H1 (cell line): Measurements from ENCODE around the gene IL5.

Source experiments
- EGR1 ChIP-seq: IDR thresholded peaks from 2 replicates; pipeline ENCODE4 v1.6.1; 2011; ENCODE audit warnings: low read depth, low read length, borderline replicate concordance
- EP300 ChIP-seq, 2 experiments: IDR thresholded peaks; 1 replicate in 1 of 2; 2 replicates in 1 of 2; pipeline ENCODE4 v1.6.1; 2011 to 2012; ENCODE audit warnings: low read depth in 2 of 2, low read length in 2 of 2, mild to moderate bottlenecking in 2 of 2, borderline replicate concordance in 1 of 2, inconsistent platforms in 1 of 2, moderate library complexity in 1 of 2
- EZH2 ChIP-seq: fragments of 200-600 bp; sonication (generic); IDR thresholded peaks from 2 replicates; pipeline ENCODE4 v1.7.1; 2012; ENCODE audit warnings: low read depth, mild to moderate bottlenecking, moderate library complexity, low read length, inconsistent platforms; ENCODE audit not compliant: severe bottlenecking
- HDAC6 ChIP-seq: IDR thresholded peaks from one replicate; pipeline ENCODE4 v1.7.1; 2012; ENCODE audit warnings: low read depth, mild to moderate bottlenecking, inconsistent platforms, low read length, moderate library complexity
- POLR2A ChIP-seq, 2 experiments: IDR thresholded peaks; 1 replicate in 1 of 2; 2 replicates in 1 of 2; pipeline ENCODE4 v1.6.1; 2011; ENCODE audit warnings: low read depth in 2 of 2, low read length in 2 of 2, mild to moderate bottlenecking in 2 of 2; ENCODE audit errors: control extremely low read depth in 1 of 2
- POLR2AphosphoS5 ChIP-seq: IDR thresholded peaks from 2 replicates; pipeline ENCODE4 v1.6.1; 2011; ENCODE audit warnings: low read depth, low read length
- SP1 ChIP-seq: IDR thresholded peaks from 2 replicates; pipeline ENCODE4 v1.6.1; 2011; ENCODE audit warnings: low read depth, low read length
- SP4 ChIP-seq: IDR thresholded peaks from 2 replicates; pipeline ENCODE4 v1.6.1; 2012; ENCODE audit warnings: low read length, inconsistent platforms
- TEAD4 ChIP-seq: IDR thresholded peaks from 2 replicates; pipeline ENCODE4 v1.6.1; 2012; ENCODE audit warnings: low read depth, low read length, inconsistent platforms, mixed read lengths
- TF ChIP-seq, protein P1 (sequence below), 3 experiments: IDR thresholded peaks; 1 replicate in 2 of 3; 2 replicates in 1 of 3; pipeline versions ENCODE4 v1.5.1 to v1.6.1; 2011; ENCODE audit warnings: low read length in 3 of 3, mild to moderate bottlenecking in 3 of 3, inconsistent platforms in 2 of 3, low read depth in 1 of 3, moderate library complexity in 1 of 3; ENCODE audit not compliant: insufficient read depth in 1 of 3; ENCODE audit errors: control extremely low read depth in 1 of 3
- TF ChIP-seq, protein P2 (sequence below): IDR thresholded peaks from 2 replicates; pipeline ENCODE4 v1.6.1; 2012; ENCODE audit warnings: low read length, inconsistent platforms

DNA sequence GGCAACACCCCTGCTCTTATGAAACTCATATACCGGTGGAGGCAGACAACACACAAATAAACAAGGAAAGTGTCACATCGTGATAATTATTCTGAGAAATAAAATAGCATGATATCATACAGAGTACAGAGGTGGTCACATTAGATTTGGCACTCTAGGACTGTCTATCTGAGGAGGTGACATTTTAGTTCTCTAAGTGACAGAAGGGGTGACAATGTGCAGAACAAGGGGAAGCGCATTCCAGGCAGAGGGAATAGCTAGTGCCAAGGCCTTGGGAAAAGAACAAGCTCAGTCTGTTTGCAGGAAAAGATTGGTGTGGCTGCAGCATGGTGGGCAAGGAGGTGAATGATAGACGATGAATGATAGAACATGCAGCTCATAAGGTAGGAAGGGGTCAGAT is 40.1 kb downstream of the IL5 start:
- TF ChIP-seq POLR2A (IDR thresholded peaks at IDR 0.05; ENCODE audit: control extremely low read depth in 1 of 2, low read depth in 2 of 2, low read length in 2 of 2) (no peak), TEAD4 (no peak), EZH2 (no peak), SP1 (no peak), EP300 (IDR thresholded peaks at IDR 0.05; ENCODE audit: borderline replicate concordance in 1 of 2, low read depth in 2 of 2, low read length in 2 of 2) (no peak), POLR2AphosphoS5 (no peak), EGR1 (no peak), HDAC6 (no peak), SP4 (no peak)
- TF ChIP-seq, protein P1, sequence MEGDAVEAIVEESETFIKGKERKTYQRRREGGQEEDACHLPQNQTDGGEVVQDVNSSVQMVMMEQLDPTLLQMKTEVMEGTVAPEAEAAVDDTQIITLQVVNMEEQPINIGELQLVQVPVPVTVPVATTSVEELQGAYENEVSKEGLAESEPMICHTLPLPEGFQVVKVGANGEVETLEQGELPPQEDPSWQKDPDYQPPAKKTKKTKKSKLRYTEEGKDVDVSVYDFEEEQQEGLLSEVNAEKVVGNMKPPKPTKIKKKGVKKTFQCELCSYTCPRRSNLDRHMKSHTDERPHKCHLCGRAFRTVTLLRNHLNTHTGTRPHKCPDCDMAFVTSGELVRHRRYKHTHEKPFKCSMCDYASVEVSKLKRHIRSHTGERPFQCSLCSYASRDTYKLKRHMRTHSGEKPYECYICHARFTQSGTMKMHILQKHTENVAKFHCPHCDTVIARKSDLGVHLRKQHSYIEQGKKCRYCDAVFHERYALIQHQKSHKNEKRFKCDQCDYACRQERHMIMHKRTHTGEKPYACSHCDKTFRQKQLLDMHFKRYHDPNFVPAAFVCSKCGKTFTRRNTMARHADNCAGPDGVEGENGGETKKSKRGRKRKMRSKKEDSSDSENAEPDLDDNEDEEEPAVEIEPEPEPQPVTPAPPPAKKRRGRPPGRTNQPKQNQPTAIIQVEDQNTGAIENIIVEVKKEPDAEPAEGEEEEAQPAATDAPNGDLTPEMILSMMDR (IDR thresholded peaks at IDR 0.05; ENCODE audit: control extremely low read depth in 1 of 3, insufficient read depth in 1 of 3, low read depth in 1 of 3, low read length in 3 of 3): no peak
- TF ChIP-seq, protein P2, sequence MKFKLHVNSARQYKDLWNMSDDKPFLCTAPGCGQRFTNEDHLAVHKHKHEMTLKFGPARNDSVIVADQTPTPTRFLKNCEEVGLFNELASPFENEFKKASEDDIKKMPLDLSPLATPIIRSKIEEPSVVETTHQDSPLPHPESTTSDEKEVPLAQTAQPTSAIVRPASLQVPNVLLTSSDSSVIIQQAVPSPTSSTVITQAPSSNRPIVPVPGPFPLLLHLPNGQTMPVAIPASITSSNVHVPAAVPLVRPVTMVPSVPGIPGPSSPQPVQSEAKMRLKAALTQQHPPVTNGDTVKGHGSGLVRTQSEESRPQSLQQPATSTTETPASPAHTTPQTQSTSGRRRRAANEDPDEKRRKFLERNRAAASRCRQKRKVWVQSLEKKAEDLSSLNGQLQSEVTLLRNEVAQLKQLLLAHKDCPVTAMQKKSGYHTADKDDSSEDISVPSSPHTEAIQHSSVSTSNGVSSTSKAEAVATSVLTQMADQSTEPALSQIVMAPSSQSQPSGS: no peak
